K562 (cell line): ENCODE data around the gene GOLGA8B. TPM values are rescaled to one million over a fixed set of nuclear protein-coding genes. Genes with fewer than 3 reads are reported as not detected.

Source experiments
- CC2D1A ChIP-seq: fragments of 450-650 bp; IDR thresholded peaks from 2 replicates; pipeline ENCODE4 v1.6.1; 2017; ENCODE audit warnings: mild to moderate bottlenecking
- CXXC5 ChIP-seq: fragments of 250-450 bp; sonication (Bioruptor Pico); IDR thresholded peaks from 2 replicates; pipeline ENCODE4 v1.8.0; 2022; ENCODE audit warnings: inconsistent platforms, mild to moderate bottlenecking, moderate library complexity
- ETV6 ChIP-seq, 3 experiments: fragments of 150-350 bp in 1 of 3; sonication (generic) in 1 of 3; formaldehyde crosslinking in 1 of 3; IDR thresholded peaks; 2 replicates each; pipeline versions ENCODE4 v1.6.1 to v1.8.0; 2014 to 2022; ENCODE audit warnings: borderline replicate concordance in 2 of 3, low read depth in 2 of 3, antibody characterized with exemption in 1 of 3, low read length in 1 of 3, mild to moderate bottlenecking in 1 of 3, missing genetic modification reagents in 1 of 3
- GTF2A2 ChIP-seq: IDR thresholded peaks from 2 replicates; pipeline ENCODE4 v1.6.1; 2016; ENCODE audit warnings: mild to moderate bottlenecking, missing genetic modification characterization, missing compliant biosample characterization
- GTF2E2 ChIP-seq: fragments of 200-800 bp; sonication (Bioruptor generic); IDR thresholded peaks from 2 replicates; pipeline ENCODE4 v1.6.1; 2016; ENCODE audit warnings: missing genetic modification characterization, missing compliant biosample characterization
- KDM4B ChIP-seq, 2 experiments: fragments of 450-650 bp in 1 of 2; sonication (generic) in 1 of 2; IDR thresholded peaks; 2 replicates each; pipeline ENCODE4 v1.6.1; 2016 to 2017; ENCODE audit warnings: borderline replicate concordance in 2 of 2, antibody characterized with exemption in 1 of 2, low read depth in 1 of 2, mild to moderate bottlenecking in 1 of 2
- NCOA6 ChIP-seq: fragments of 450-650 bp; IDR thresholded peaks from 2 replicates; pipeline ENCODE4 v1.6.1; 2017; ENCODE audit warnings: mild to moderate bottlenecking
- NELFE ChIP-seq: IDR thresholded peaks from 2 replicates; pipeline ENCODE4 v1.6.1; 2011; ENCODE audit warnings: mild to moderate bottlenecking; ENCODE audit not compliant: insufficient read depth, insufficient read length
- PPARD ChIP-seq: fragments of 250-450 bp; sonication (Bioruptor Pico); IDR thresholded peaks from 2 replicates; pipeline ENCODE4 v1.8.0; 2022; ENCODE audit warnings: inconsistent platforms, mild to moderate bottlenecking, moderate library complexity
- RHOXF2B ChIP-seq: fragments of 250-450 bp; sonication (Bioruptor Pico); conservative IDR thresholded peaks from 2 replicates; pipeline ENCODE4 v1.5.1; 2021
- SIN3A ChIP-seq, 2 experiments: fragments of 150-350 bp in 1 of 2; IDR thresholded peaks; 2 replicates each; pipeline ENCODE4 v1.6.1; 2011 to 2016; ENCODE audit warnings: borderline replicate concordance in 2 of 2, low read depth in 2 of 2, low read length in 2 of 2, mild to moderate bottlenecking in 2 of 2, moderate library complexity in 2 of 2; ENCODE audit not compliant: control insufficient read depth in 1 of 2
- TRIM24 ChIP-seq, 2 experiments: fragments of 450-650 bp; IDR thresholded peaks; 2 replicates each; pipeline ENCODE4 v1.6.1; 2016
- ZBTB1 ChIP-seq: sonication (generic); formaldehyde crosslinking; IDR thresholded peaks from 2 replicates; pipeline ENCODE4 v1.8.1; 2023; ENCODE audit warnings: missing genetic modification reagents, low read depth, mild to moderate bottlenecking, borderline replicate concordance
- ZC3H11A ChIP-seq: IDR thresholded peaks from 2 replicates; pipeline ENCODE4 v1.6.1; 2012; ENCODE audit warnings: low read depth, low read length, improper control_type of control experiment
- ZFP1 ChIP-seq: fragments of 450-650 bp; formaldehyde crosslinking; IDR thresholded peaks from 2 replicates; pipeline ENCODE4 v1.4.0; 2020; ENCODE audit warnings: mild to moderate bottlenecking, mixed read lengths
- polyA plus RNA-seq, 8 experiments: library from polyadenylated mRNA; depleted of rRNA in 4 of 8; stranded (reverse) in 5 of 8; unstranded in 3 of 8; fragments of >200 nt; fragmentation: Nextera tagmentation in 2 of 8; fragmentation: Illumina TruSeq in 1 of 8; extraction: Ambion mirVana in 2 of 8; extraction: Trizol in 1 of 8; gene quantifications; 2 replicates each; pipeline versions ENCODE4 v1.2.1 to v1.2.3, GENCODE V29; 2011 to 2014; ENCODE audit warnings: inconsistent platforms in 1 of 8, missing spikeins in 1 of 8
- total RNA-seq, 7 experiments: library from RNA; depleted of rRNA in 6 of 7; stranded (reverse); fragments of >200 nt in 6 of 7; fragmentation: Illumina TruSeq in 2 of 7; extraction: Trizol in 2 of 7; gene quantifications; 2 replicates each; pipeline versions ENCODE4 v1.2.1 to v1.2.3, GENCODE V29; 2011 to 2021; ENCODE audit warnings: low replicate concordance in 1 of 7
- TF ChIP-seq, protein P1 (sequence below): sonication (generic); formaldehyde crosslinking; IDR thresholded peaks from 2 replicates; pipeline ENCODE4 v1.9.0; 2022; ENCODE audit warnings: mild to moderate bottlenecking, missing genetic modification reagents

Gene GOLGA8B
- total and polyA plus RNA-seq, 9 of the 15 experiments (the other 6 are each of a cell fraction or from before 2014, with no cell fraction given), result 7.9 to 236 (median 54.1) TPM

- TF ChIP-seq SIN3A (IDR thresholded peaks at IDR 0.05; ENCODE audit: borderline replicate concordance in 2 of 2, control insufficient read depth in 1 of 2, low read depth in 2 of 2, low read length in 2 of 2) (peak in 1 of 2 experiments; percentile 45; a peak in 1 of 4 replicates), CXXC5 (CRISPR knock-in tag) (peak; percentile 84), NELFE (no peak), ETV6 (IDR thresholded peaks at IDR 0.05; ENCODE audit: borderline replicate concordance in 1 of 2, low read depth in 2 of 2, low read length in 1 of 2) (no peak), ETV6 (CRISPR knock-in tag; IDR thresholded peaks at IDR 0.05; ENCODE audit: borderline replicate concordance) (0 out of 2 replicates have a peak, but pooled peaks have one; percentile 63), RHOXF2B (no peak), PPARD (CRISPR knock-in tag) (no peak), GTF2E2 (no peak), TRIM24 (IDR thresholded peaks at IDR 0.05) (no peak), ZC3H11A (no peak), ZBTB1 (CRISPR knock-in tag) (peak; percentile 90), NCOA6 (no peak; the same call in 1 of the 2 replicates), GTF2A2 (no peak), KDM4B (IDR thresholded peaks at IDR 0.05; ENCODE audit: borderline replicate concordance in 2 of 2, low read depth in 1 of 2) (no peak), CC2D1A (no peak), ZFP1 (CRISPR knock-in tag) (no peak)
- TF ChIP-seq, protein P1, sequence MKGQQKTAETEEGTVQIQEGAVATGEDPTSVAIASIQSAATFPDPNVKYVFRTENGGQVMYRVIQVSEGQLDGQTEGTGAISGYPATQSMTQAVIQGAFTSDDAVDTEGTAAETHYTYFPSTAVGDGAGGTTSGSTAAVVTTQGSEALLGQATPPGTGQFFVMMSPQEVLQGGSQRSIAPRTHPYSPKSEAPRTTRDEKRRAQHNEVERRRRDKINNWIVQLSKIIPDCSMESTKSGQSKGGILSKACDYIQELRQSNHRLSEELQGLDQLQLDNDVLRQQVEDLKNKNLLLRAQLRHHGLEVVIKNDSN (CRISPR knock-in tag), result no peak
These were observed at the start of gene GOLGA8B (continued) for GRCh38 chr15:34583399-34584329.
